GM18867 (cell line): ENCODE results near the gene DGLUCY.
A peak's percentile ranks its signal among the peaks of the same experiment; 100 is the strongest.
"Not testable (repeated sequence)": the region's sequence is repeated elsewhere in the genome, so short reads cannot be mapped to it uniquely, and the experiment has no call there.

Source experiments
- ATAC-seq: cut with Tn5 transposase; IDR thresholded peaks from one replicate; pipeline ENCODE4 v1.9.1; 2021; ENCODE audit warnings: mild to moderate bottlenecking, moderate library complexity; ENCODE audit not compliant: unreplicated experiment

The DGLUCY gene

GRCh38 chr14:91138511-91139359 lies 24.9 kb downstream of the DGLUCY start:
- no peak for ATAC-seq

GRCh38 chr14:91139776-91140175 lies 25.9 kb downstream of the DGLUCY start:
- ATAC-seq: no peak

- no peak for ATAC-seq
These were observed 26.8 kb downstream of the DGLUCY start for GRCh38 chr14:91140672-91141071.

GRCh38 chr14:91142214-91142668 lies 28.4 kb downstream of the DGLUCY start:
- peak; percentile 87 for ATAC-seq

- ATAC-seq: no peak
These were observed 30.0 kb downstream of the DGLUCY start for GRCh38 chr14:91143862-91144261.

GRCh38 chr14:91144425-91145145 lies 30.7 kb downstream of the DGLUCY start:
- ATAC-seq: no peak

- no peak for ATAC-seq
These were observed 31.7 kb downstream of the DGLUCY start for GRCh38 chr14:91145391-91146160.

- no peak for ATAC-seq
These were observed 32.8 kb downstream of the DGLUCY start for GRCh38 chr14:91146661-91147060.

GRCh38 chr14:91149462-91149861 lies 35.6 kb downstream of the DGLUCY start:
- no peak for ATAC-seq

GRCh38 chr14:91152499-91152898 lies 38.6 kb downstream of the DGLUCY start:
- no peak for ATAC-seq

- ATAC-seq: no peak
These were observed 39.5 kb downstream of the DGLUCY start for GRCh38 chr14:91153360-91153759.

GRCh38 chr14:91154851-91155625 lies 41.2 kb downstream of the DGLUCY start:
- no peak for ATAC-seq

- no peak for ATAC-seq
These were observed 41.8 kb downstream of the DGLUCY start for GRCh38 chr14:91155626-91156089.

GRCh38 chr14:91156142-91156666 lies 42.3 kb downstream of the DGLUCY start:
- ATAC-seq: not testable (repeated sequence)

GRCh38 chr14:91156877-91157276 lies 43.0 kb downstream of the DGLUCY start:
- not testable (repeated sequence) for ATAC-seq

- ATAC-seq: no peak
These were observed 44.4 kb downstream of the DGLUCY start for GRCh38 chr14:91158091-91158790.

- no peak for ATAC-seq
These were observed 45.3 kb downstream of the DGLUCY start for GRCh38 chr14:91159182-91159581.

GRCh38 chr14:91159906-91160305 lies 46.0 kb downstream of the DGLUCY start:
- no peak for ATAC-seq

- ATAC-seq: no peak
These were observed 49.4 kb downstream of the DGLUCY start for GRCh38 chr14:91163316-91163715.

GRCh38 chr14:91164676-91165075 lies 50.8 kb downstream of the DGLUCY start:
- ATAC-seq: no peak
